ENCODE measurements around the gene ADCY2. TPM values are rescaled to one million over a fixed set of nuclear protein-coding genes. Genes with fewer than 3 reads are reported as not detected.

The ADCY2 gene
- total and polyA plus RNA-seq, 2 of the 13 experiments (the other 11 are each of a cell fraction or from before 2014, with no cell fraction given), result not detected

DNA sequence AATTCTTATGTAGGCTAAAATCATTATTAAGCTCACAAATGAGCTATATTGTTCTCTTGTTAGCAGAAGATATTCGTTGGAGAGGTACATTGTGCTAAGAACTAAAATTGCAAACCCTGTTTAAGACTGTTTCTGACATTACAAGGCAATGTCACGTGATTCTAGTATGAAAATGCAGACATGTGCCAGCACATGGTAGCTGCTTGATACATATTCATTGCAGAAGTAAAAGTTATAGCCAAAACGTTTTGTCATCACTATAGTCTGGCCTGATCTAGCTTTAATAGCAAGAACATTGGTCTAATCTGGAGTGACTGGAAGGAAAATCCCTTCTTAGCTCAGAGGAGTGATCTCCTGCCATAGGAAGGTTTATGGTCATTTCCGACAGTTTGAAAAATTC is 310.3 kb downstream of the ADCY2 start:
- ChIA-PET POLR2A (no interaction called here), CTCF (ENCODE audit: low intra/inter-chr PET ratio, low total read pairs) (no interaction called here)
- H2AFZ ChIP-seq (ENCODE audit: low read length), result no peak overlapping the region
- no peak overlapping the region for H3K9ac ChIP-seq (ENCODE audit: insufficient read depth, low read depth, low read length)
- no peak overlapping the region for H3K27ac ChIP-seq (ENCODE audit: extremely low read length, insufficient read depth, low read length)
- no peaks in the 10 kb centered on the region for H4K20me1 ChIP-seq (ENCODE audit: insufficient read depth, low read length)
- DNase-seq (ENCODE audit: low spot score) (no peak), ATAC-seq (no peak), FAIRE-seq (no peak)
- no peaks in the 10 kb centered on the region; a peak in 1 of 5 replicates for H3K27me3 ChIP-seq (ENCODE audit: control insufficient read depth in 1 of 2, insufficient read depth in 2 of 2, low read length in 2 of 2)
- BruUV-seq (replicated peaks), result no TSS peak
- H3K4me1 ChIP-seq (ENCODE audit: insufficient read depth, low read length), result no peaks in the 10 kb centered on the region
- H3K4me2 ChIP-seq (ENCODE audit: low read depth, low read length), result no peak overlapping the region
- H3K79me2 ChIP-seq (ENCODE audit: insufficient read depth, low read length), result no peaks in the 10 kb centered on the region
- in situ Hi-C loops (cut with HindIII; ENCODE audit: extremely low pct_ligation_motif_present, low pct_unique_long_range_greater_than_20kb), result no loop called here
- no peak overlapping the region for H3K4me3 ChIP-seq (replicated peaks in 1 of 3; ENCODE audit: insufficient read depth in 1 of 3, low read depth in 2 of 3, low read length in 3 of 3)
- WGBS (ENCODE audit: low lambda C conversion rate), result 2% methylated on average over 4 of the region's 4 CpGs
- no peaks in the 10 kb centered on the region for H3K9me3 ChIP-seq (ENCODE audit: low read length)
- no peaks in the 10 kb centered on the region for H3K36me3 ChIP-seq (replicated peaks in 1 of 2; ENCODE audit: control insufficient read depth in 1 of 2, insufficient read depth in 2 of 2, low read length in 2 of 2)
- TF ChIP-seq ZNF264 (CRISPR knock-in tag; IDR thresholded peaks at IDR 0.05), result no peak
- TF ChIP-seq, protein P1, sequence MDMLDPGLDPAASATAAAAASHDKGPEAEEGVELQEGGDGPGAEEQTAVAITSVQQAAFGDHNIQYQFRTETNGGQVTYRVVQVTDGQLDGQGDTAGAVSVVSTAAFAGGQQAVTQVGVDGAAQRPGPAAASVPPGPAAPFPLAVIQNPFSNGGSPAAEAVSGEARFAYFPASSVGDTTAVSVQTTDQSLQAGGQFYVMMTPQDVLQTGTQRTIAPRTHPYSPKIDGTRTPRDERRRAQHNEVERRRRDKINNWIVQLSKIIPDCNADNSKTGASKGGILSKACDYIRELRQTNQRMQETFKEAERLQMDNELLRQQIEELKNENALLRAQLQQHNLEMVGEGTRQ (IDR thresholded peaks at IDR 0.05; ENCODE audit: low read depth, low read length), result peak; percentile 41
- TF ChIP-seq, protein P1 (CRISPR knock-in tag; IDR thresholded peaks at IDR 0.05; ENCODE audit: borderline replicate concordance), result no peak
- TF ChIP-seq, protein P2, sequence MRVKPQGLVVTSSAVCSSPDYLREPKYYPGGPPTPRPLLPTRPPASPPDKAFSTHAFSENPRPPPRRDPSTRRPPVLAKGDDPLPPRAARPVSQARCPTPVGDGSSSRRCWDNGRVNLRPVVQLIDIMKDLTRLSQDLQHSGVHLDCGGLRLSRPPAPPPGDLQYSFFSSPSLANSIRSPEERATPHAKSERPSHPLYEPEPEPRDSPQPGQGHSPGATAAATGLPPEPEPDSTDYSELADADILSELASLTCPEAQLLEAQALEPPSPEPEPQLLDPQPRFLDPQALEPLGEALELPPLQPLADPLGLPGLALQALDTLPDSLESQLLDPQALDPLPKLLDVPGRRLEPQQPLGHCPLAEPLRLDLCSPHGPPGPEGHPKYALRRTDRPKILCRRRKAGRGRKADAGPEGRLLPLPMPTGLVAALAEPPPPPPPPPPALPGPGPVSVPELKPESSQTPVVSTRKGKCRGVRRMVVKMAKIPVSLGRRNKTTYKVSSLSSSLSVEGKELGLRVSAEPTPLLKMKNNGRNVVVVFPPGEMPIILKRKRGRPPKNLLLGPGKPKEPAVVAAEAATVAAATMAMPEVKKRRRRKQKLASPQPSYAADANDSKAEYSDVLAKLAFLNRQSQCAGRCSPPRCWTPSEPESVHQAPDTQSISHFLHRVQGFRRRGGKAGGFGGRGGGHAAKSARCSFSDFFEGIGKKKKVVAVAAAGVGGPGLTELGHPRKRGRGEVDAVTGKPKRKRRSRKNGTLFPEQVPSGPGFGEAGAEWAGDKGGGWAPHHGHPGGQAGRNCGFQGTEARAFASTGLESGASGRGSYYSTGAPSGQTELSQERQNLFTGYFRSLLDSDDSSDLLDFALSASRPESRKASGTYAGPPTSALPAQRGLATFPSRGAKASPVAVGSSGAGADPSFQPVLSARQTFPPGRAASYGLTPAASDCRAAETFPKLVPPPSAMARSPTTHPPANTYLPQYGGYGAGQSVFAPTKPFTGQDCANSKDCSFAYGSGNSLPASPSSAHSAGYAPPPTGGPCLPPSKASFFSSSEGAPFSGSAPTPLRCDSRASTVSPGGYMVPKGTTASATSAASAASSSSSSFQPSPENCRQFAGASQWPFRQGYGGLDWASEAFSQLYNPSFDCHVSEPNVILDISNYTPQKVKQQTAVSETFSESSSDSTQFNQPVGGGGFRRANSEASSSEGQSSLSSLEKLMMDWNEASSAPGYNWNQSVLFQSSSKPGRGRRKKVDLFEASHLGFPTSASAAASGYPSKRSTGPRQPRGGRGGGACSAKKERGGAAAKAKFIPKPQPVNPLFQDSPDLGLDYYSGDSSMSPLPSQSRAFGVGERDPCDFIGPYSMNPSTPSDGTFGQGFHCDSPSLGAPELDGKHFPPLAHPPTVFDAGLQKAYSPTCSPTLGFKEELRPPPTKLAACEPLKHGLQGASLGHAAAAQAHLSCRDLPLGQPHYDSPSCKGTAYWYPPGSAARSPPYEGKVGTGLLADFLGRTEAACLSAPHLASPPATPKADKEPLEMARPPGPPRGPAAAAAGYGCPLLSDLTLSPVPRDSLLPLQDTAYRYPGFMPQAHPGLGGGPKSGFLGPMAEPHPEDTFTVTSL (CRISPR knock-in tag; IDR thresholded peaks at IDR 0.05; ENCODE audit: borderline replicate concordance), result no peak
- no peak for TF ChIP-seq ZNF333 (CRISPR knock-in tag; IDR thresholded peaks at IDR 0.05; ENCODE audit: borderline replicate concordance)
- TF ChIP-seq RAD51 (IDR thresholded peaks at IDR 0.05; ENCODE audit: borderline replicate concordance), result peak; percentile 78
- intact Hi-C loops (cut with micrococcal nuclease; ENCODE audit: unreplicated experiment), result no loop called here
